GM12864 (cell line): ENCODE data around the gene GALNT18.

Experiments
- DNase-seq: peaks from one replicate; pipeline ENCODE4 v3.0.0-alpha.2; 2011; ENCODE audit warnings: low read depth
- H3K4me3 ChIP-seq: 2 replicates; pipeline ENCODE4 v1.5.1; 2011; ENCODE audit warnings: mild to moderate bottlenecking, low read depth, low read length, control low read depth
- TF ChIP-seq, protein P1 (sequence below): IDR thresholded peaks from 2 replicates; pipeline ENCODE4 v1.5.1; 2011; ENCODE audit warnings: low read depth, mild to moderate bottlenecking, moderate library complexity, low read length, control low read depth, inconsistent platforms; ENCODE audit errors: missing control alignments

GALNT18 gene

DNA sequence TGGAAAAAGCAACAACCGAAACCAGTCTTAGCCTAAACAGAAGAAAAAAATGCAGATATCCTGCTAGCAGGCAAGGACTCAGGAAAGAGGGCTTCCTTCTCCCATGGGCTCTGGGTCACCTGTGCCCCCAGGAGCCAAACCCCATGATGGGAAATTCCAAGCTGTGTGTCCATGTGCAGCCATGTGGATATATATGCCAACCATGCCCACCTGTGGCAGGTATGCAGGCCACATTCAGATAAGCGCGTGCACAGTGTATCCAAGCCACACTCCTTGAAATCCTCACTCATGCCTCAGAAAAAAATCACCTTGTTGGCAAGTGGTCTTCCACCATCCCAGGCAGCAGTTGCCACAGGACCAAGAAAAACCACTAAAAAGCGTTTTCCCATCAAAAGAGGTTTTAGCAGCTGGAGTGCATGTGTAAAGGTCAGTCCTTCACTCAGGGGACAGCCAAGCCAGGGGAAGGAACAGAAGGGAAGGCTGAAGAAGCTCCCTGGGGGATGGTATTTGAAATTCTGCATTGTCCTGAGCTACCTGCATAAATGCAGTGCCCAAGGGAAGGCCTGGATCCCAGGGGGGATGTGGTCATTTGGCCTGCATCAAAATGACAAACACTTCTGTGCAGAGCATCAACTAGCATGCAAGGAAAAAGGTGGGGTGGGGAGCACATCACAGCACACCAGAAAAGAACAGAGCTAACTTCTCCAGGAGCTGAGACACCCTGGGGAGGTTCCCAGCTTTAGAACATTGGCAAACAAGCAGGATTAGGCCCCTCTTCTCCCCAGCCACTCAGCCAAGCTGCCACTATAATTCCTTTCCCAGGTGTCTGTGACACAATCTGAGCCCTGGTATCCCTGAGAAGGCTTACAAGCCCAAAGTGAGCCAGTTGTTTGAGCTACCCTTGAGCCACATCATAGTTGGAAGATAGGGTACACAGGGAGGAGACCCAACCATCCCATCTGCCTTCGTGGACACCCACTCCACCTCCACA lies 76.2 kb downstream of the GALNT18 start:
- H3K4me3 ChIP-seq, result no peak overlapping the region
- TF ChIP-seq, protein P1, sequence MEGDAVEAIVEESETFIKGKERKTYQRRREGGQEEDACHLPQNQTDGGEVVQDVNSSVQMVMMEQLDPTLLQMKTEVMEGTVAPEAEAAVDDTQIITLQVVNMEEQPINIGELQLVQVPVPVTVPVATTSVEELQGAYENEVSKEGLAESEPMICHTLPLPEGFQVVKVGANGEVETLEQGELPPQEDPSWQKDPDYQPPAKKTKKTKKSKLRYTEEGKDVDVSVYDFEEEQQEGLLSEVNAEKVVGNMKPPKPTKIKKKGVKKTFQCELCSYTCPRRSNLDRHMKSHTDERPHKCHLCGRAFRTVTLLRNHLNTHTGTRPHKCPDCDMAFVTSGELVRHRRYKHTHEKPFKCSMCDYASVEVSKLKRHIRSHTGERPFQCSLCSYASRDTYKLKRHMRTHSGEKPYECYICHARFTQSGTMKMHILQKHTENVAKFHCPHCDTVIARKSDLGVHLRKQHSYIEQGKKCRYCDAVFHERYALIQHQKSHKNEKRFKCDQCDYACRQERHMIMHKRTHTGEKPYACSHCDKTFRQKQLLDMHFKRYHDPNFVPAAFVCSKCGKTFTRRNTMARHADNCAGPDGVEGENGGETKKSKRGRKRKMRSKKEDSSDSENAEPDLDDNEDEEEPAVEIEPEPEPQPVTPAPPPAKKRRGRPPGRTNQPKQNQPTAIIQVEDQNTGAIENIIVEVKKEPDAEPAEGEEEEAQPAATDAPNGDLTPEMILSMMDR, result no peak
- no peak for DNase-seq

DNA sequence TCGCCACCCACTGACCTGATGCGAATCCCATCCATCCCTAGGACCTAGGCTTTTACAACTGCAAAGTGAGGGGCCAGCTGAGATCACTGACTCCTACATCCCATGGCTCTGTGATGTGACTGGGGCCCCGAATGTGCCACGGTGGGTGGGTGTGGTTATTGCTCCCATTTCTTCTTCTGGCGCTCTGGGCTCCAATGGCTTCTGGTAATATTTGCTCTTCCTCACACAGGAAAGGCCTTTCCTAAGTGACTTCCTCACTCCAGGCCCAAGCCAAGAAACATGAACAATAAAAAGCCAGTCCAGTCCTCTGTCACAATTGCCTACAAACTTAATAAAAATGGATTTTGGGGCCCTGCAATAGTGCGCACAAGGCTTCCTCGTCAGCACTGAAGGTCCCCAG lies 78.1 kb downstream of the GALNT18 start:
- DNase-seq, result no peak
- TF ChIP-seq, protein P1, result no peak
- H3K4me3 ChIP-seq, result no peak overlapping the region

- DNase-seq, result no peak
- TF ChIP-seq, protein P1, result no peak
- H3K4me3 ChIP-seq, result no peak overlapping the region
Observed at GRCh38 chr11:11540157-11540556, 81.6 kb downstream of the GALNT18 start.

GRCh38 chr11:11538277-11538960 lies 83.4 kb downstream of the GALNT18 start:
- H3K4me3 ChIP-seq, result no peak overlapping the region
- no peak for DNase-seq
- TF ChIP-seq, protein P1, result no peak

- no peak for DNase-seq
- TF ChIP-seq, protein P1, result no peak
- no peak overlapping the region for H3K4me3 ChIP-seq
Observed at GRCh38 chr11:11537871-11538270, 83.9 kb downstream of the GALNT18 start.

- no peak overlapping the region for H3K4me3 ChIP-seq
- TF ChIP-seq, protein P1, result no peak
- no peak for DNase-seq
Observed at GRCh38 chr11:11537372-11537771, 84.4 kb downstream of the GALNT18 start.
